K562 (cell line): ENCODE measurements around the gene SLMAP.

Experiments
- HDAC2 ChIP-seq: fragments of 450-650 bp; IDR thresholded peaks from 2 replicates; pipeline ENCODE4 v1.6.1; 2016; ENCODE audit warnings: mild to moderate bottlenecking
- NFRKB ChIP-seq: fragments of 450-650 bp; IDR thresholded peaks from 2 replicates; pipeline ENCODE4 v1.6.1; 2016; ENCODE audit warnings: low read depth
- RCOR1 ChIP-seq, 2 experiments: IDR thresholded peaks; 2 replicates each; pipeline ENCODE4 v1.6.1; 2012; ENCODE audit warnings: low read depth in 2 of 2, low read length in 2 of 2, borderline replicate concordance in 1 of 2, improper control_type of control experiment in 1 of 2
- TAF1 ChIP-seq: IDR thresholded peaks from 2 replicates; pipeline ENCODE4 v1.6.1; 2011; ENCODE audit warnings: mild to moderate bottlenecking, low read length, moderate library complexity; ENCODE audit not compliant: insufficient read depth, control insufficient read depth, severe bottlenecking; ENCODE audit errors: extremely low read depth

DNA sequence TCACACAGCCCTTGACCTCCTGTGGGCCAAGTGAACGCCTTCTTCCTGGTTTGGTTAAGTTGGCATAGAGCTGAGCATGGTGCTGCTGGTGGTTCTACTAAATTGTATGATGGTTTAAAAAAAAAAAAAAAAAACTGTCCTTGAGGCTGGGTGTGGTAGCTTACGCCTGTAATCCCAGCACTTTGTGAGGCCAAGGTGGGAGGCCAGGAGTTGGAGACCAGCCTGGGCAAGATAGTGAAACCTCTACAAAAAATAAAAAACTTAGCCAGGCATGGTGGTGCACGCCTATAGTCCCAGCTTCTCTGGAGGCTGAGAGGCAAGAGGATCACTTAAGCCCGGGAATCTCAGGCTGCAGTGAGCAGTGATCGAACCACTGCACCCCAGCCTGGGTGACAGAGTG lies 193.2 kb downstream of the SLMAP start:
- TF ChIP-seq HDAC2 (no peak), RCOR1 (IDR thresholded peaks at IDR 0.05; ENCODE audit: borderline replicate concordance in 1 of 2, low read depth in 2 of 2, low read length in 2 of 2) (no peak), TAF1 (no peak), NFRKB (no peak)
